ENCODE data around the gene ADGB. TPM values are rescaled to one million over a fixed set of nuclear protein-coding genes. Genes with fewer than 3 reads are reported as not detected.

ADGB gene
- total RNA-seq, 1 experiment from 2014 or later = not detected

DNA sequence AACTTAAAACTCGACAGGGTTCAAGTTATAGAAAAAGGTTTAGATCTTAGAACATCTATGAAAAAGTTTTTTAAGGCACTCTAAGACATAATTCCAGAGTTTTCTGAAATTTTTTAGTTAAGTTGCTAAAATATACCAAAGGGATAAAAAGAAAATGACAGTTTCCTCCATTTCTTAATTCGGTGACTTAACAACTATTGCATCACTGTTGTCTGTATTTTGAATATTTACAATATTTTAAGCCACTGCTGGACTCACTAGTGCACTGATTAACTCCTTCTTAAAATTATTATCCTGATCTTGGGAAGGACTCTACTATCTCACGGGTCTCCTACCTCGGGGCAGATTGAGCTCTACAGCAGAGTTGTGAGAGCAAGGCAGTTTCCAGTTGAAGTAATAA, 91.0 kb downstream of the ADGB start:
- Histone ChIP-seq H3K9me2 (ENCODE audit: insufficient read depth) (no peaks in the 10 kb centered on the region), H3K4me1 (ENCODE audit: control insufficient read depth in 1 of 2, insufficient read depth in 2 of 2, low read length in 2 of 2) (no peaks in the 10 kb centered on the region), H3K27me3 (ENCODE audit: insufficient read depth, low read length) (no peaks in the 10 kb centered on the region), H4K20me1 (ENCODE audit: insufficient read depth) (no peaks in the 10 kb centered on the region), H3K4me2 (ENCODE audit: low read length) (no peak overlapping the region), H3K79me2 (ENCODE audit: insufficient read depth, low read length) (no peaks in the 10 kb centered on the region), H3K27ac (ENCODE audit: low read depth, low read length) (no peak overlapping the region), H3K9ac (ENCODE audit: low read length) (no peak overlapping the region), H3K9me3 (ENCODE audit: control insufficient read depth in 1 of 2, insufficient read depth in 1 of 2, low read depth in 1 of 2, low read length in 2 of 2) (no peaks in the 10 kb centered on the region), H3K4me3 (replicated peaks in 1 of 2; ENCODE audit: low read depth in 1 of 2, low read length in 2 of 2) (no peak overlapping the region), H2AFZ (ENCODE audit: low read depth, low read length, poor library complexity, severe bottlenecking) (no peak overlapping the region), H3K36me3 (ENCODE audit: control insufficient read depth in 1 of 2, insufficient read depth in 2 of 2, low read length in 2 of 2) (no peaks in the 10 kb centered on the region)
- TF ChIP-seq EGR1 (IDR thresholded peaks at IDR 0.05; ENCODE audit: low read depth) (no peak), CBX3 (IDR thresholded peaks at IDR 0.05; ENCODE audit: low read depth) (no peak)
- ChIA-PET CTCF (no interaction called here), POLR2A (no interaction called here), RAD21 (ENCODE audit: low non-redundant PET in 1 of 2, low total read pairs in 2 of 2, uncharacterized antibody in 2 of 2, unreplicated experiment in 2 of 2) (no interaction called here)
- BruUV-seq (replicated peaks) = no TSS peak
- no peak for DNase-seq (ENCODE audit: low read depth, low spot score)
- intact Hi-C loops (cut with micrococcal nuclease) = no loop called here
- ATAC-seq = no peak

DNA sequence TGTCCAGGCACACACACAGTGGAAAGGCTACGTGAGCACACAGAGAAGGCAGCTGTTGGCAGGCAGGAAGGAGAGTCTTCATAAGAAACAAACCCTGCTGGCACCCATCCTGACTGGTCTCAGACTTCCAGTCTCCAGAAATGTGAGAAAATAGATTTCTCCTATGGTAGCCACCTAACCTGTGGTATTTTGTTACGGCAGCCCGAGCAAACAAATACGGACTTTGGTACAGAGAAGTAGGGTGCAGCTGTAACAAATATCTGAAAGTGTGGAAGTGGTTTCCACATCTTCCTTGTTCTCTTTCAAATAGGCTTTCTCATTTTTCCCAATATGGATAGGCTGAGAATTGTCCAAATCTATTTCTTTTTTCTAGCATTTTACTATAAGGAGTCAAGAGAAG, 94.6 kb downstream of the ADGB start:
- ATAC-seq (no peak), DNase-seq (ENCODE audit: low read depth, low spot score) (no peak)
- RAD21 ChIA-PET (ENCODE audit: low non-redundant PET in 1 of 2, low total read pairs in 2 of 2, uncharacterized antibody in 2 of 2, unreplicated experiment in 2 of 2) = no interaction called here
- CTCF ChIA-PET = no interaction called here
- Histone ChIP-seq H3K36me3 (ENCODE audit: control insufficient read depth in 1 of 2, insufficient read depth in 2 of 2, low read length in 2 of 2) (no peaks in the 10 kb centered on the region), H2AFZ (ENCODE audit: low read depth, low read length, poor library complexity, severe bottlenecking) (no peak overlapping the region), H3K9ac (ENCODE audit: low read length) (no peak overlapping the region), H3K9me2 (ENCODE audit: insufficient read depth) (no peaks in the 10 kb centered on the region), H4K20me1 (ENCODE audit: insufficient read depth) (no peaks in the 10 kb centered on the region), H3K4me2 (ENCODE audit: low read length) (no peak overlapping the region), H3K27ac (ENCODE audit: low read depth, low read length) (no peak overlapping the region), H3K4me3 (replicated peaks in 1 of 2; ENCODE audit: low read depth in 1 of 2, low read length in 2 of 2) (no peak overlapping the region), H3K27me3 (ENCODE audit: insufficient read depth, low read length) (no peaks in the 10 kb centered on the region), H3K79me2 (ENCODE audit: insufficient read depth, low read length) (no peaks in the 10 kb centered on the region), H3K9me3 (ENCODE audit: control insufficient read depth in 1 of 2, insufficient read depth in 1 of 2, low read depth in 1 of 2, low read length in 2 of 2) (no peaks in the 10 kb centered on the region), H3K4me1 (ENCODE audit: control insufficient read depth in 1 of 2, insufficient read depth in 2 of 2, low read length in 2 of 2) (no peaks in the 10 kb centered on the region)
- TF ChIP-seq JUND (IDR thresholded peaks at IDR 0.05) (no peak), EZH2 (IDR thresholded peaks at IDR 0.05) (no peak), TCF7L2 (IDR thresholded peaks at IDR 0.05; ENCODE audit: borderline replicate concordance, extremely low read depth, insufficient read depth, insufficient read length) (no peak)
- POLR2A ChIA-PET = no interaction called here
- BruUV-seq (replicated peaks) = no TSS peak
- intact Hi-C loops (cut with micrococcal nuclease) = no loop called here

Measured in HCT116 (cell line).